Measurements from ENCODE around the gene KRTAP4-11. TPM values are rescaled to one million over a fixed set of nuclear protein-coding genes. Genes with fewer than 3 reads are reported as not detected.
A peak's percentile ranks its signal among the peaks of the same experiment; 100 is the strongest.
"Not testable (repeated sequence)": the region's sequence is repeated elsewhere in the genome, so short reads cannot be mapped to it uniquely, and the experiment has no call there.

The KRTAP4-11 gene
- total RNA-seq, 1 experiment from 2014 or later, result not detected

DNA sequence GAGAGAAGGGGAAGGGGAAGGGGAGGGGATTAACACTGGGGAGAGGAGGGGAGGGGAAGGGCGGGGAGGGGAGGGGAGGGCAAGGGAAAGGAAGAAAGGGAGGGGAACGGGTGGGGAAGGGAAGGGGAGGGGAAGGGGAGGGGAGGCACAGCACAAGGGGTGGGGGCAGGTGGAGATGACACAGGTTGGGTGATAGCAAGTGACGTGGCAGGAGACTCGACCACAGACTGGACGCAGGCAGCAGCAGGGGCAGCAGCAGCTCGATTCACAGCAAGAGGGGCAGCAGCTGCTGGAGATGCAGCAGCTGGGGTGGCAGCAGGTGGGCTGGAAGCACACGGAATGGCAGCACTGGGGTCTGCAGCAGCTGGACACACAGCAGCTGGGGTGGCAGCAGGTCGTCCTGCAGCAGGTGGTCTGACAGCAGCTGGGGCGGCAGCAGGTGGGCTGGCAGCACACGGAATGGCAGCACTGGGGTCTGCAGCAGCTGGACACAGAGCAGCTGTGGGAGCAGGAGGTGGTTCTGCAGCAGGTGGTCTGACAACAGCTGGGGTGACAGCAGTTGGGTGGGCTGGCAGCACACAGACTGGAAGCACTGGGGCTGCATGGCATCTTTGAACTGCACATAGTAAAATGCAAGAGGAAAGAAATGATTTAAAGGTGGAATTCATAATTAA lies 16.4 kb downstream of the KRTAP4-11 start, which contains the start of gene KRTAP4-16:
TSS of gene KRTAP4-16 (minus strand) at position 624 of the 674 bp plus-strand sequence. CDS start at position 624, 0 bp downstream.
- intact Hi-C loops (cut with micrococcal nuclease; ENCODE audit: unreplicated experiment), result loop anchor here (5.0 kb wide), 1 partner anchor 381 kb away; the partner anchor contains the start of gene KRT35
- BruUV-seq (replicated peaks), result no TSS peak
- Histone ChIP-seq H3K4me1 (ENCODE audit: control insufficient read depth, insufficient read depth, low read length) (no peaks in the 10 kb centered on the region), H3K27ac (ENCODE audit: low read length) (no peak within 1 kb of the TSS), H3K9me3 (ENCODE audit: control insufficient read depth, insufficient read depth, low read depth, low read length) (no peaks in the 10 kb centered on the region), H3K4me3 (ENCODE audit: low read depth in 2 of 2, low read length in 2 of 2) (no peak within 1 kb of the TSS), H3K36me3 (ENCODE audit: control insufficient read depth, insufficient read depth, low read length) (no peaks in the 10 kb centered on the region), H3K27me3 (ENCODE audit: control insufficient read depth, insufficient read depth, low read length) (no peaks in the 10 kb centered on the region)
- in situ Hi-C loops (cut with HindIII; ENCODE audit: low pct_unique_long_range_greater_than_20kb, low sequenced_read_pairs), result no loop called here
- ChIA-PET CTCF (no interaction called here), POLR2A (interaction anchor here (0.6 kb wide), 1 partner anchor 12 kb away, joined by 3 read pairs; no protein-coding TSS in a partner anchor)
- no peak for DNase-seq (ENCODE audit: low read depth, low spot score)
- TF ChIP-seq, protein P1, sequence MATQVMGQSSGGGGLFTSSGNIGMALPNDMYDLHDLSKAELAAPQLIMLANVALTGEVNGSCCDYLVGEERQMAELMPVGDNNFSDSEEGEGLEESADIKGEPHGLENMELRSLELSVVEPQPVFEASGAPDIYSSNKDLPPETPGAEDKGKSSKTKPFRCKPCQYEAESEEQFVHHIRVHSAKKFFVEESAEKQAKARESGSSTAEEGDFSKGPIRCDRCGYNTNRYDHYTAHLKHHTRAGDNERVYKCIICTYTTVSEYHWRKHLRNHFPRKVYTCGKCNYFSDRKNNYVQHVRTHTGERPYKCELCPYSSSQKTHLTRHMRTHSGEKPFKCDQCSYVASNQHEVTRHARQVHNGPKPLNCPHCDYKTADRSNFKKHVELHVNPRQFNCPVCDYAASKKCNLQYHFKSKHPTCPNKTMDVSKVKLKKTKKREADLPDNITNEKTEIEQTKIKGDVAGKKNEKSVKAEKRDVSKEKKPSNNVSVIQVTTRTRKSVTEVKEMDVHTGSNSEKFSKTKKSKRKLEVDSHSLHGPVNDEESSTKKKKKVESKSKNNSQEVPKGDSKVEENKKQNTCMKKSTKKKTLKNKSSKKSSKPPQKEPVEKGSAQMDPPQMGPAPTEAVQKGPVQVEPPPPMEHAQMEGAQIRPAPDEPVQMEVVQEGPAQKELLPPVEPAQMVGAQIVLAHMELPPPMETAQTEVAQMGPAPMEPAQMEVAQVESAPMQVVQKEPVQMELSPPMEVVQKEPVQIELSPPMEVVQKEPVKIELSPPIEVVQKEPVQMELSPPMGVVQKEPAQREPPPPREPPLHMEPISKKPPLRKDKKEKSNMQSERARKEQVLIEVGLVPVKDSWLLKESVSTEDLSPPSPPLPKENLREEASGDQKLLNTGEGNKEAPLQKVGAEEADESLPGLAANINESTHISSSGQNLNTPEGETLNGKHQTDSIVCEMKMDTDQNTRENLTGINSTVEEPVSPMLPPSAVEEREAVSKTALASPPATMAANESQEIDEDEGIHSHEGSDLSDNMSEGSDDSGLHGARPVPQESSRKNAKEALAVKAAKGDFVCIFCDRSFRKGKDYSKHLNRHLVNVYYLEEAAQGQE (IDR thresholded peaks at IDR 0.05; ENCODE audit: insufficient read depth in 1 of 2, low read depth in 2 of 2, low read length in 1 of 2), result no peak
- no peak for TF ChIP-seq TCF7L2 (IDR thresholded peaks at IDR 0.05; ENCODE audit: low read depth, low read length)
- TF ChIP-seq, protein P2, sequence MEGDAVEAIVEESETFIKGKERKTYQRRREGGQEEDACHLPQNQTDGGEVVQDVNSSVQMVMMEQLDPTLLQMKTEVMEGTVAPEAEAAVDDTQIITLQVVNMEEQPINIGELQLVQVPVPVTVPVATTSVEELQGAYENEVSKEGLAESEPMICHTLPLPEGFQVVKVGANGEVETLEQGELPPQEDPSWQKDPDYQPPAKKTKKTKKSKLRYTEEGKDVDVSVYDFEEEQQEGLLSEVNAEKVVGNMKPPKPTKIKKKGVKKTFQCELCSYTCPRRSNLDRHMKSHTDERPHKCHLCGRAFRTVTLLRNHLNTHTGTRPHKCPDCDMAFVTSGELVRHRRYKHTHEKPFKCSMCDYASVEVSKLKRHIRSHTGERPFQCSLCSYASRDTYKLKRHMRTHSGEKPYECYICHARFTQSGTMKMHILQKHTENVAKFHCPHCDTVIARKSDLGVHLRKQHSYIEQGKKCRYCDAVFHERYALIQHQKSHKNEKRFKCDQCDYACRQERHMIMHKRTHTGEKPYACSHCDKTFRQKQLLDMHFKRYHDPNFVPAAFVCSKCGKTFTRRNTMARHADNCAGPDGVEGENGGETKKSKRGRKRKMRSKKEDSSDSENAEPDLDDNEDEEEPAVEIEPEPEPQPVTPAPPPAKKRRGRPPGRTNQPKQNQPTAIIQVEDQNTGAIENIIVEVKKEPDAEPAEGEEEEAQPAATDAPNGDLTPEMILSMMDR (IDR thresholded peaks at IDR 0.05), result no peak
- no peak for TF ChIP-seq POLR2AphosphoS5 (IDR thresholded peaks at IDR 0.05; ENCODE audit: low read depth, low read length)
- no peak for ATAC-seq

DNA sequence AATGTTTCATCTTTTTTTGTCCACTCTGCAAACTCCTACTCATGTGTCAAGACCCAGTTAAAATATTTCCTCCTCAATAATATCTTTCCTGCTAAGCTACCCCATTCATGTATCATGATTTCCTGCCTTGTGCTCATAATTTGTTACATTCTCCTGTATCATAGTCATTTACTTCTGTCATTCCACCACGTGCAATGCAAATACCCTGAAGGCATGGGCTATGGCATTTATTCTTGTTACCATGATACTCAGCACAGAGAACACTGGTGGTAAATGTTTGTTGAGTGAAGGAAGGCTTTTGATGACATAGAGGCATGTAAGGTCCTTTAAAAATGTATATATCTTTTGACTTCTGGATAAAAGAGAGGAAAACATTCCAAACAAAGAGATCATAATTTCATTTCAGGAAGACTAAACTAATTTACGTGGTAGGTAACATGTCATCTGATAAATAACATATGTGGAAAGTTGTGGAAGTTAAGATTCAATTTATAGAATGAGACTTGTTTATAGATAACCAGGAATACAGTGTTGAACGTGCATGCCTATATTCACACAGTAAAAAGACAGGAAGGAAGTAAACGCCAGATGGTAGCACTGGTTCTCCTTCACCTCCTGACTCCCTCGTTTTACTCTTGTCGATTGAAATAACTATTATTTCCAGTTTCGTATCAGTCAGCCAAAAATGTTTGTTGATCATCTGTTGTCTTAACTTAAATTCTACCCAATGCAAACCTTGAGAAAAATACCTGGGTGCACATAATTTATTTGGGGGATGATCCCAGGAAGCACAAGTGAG lies 18.3 kb downstream of the KRTAP4-11 start:
- H3K36me3 ChIP-seq (ENCODE audit: control insufficient read depth, insufficient read depth, low read length); H3K9me3 ChIP-seq (ENCODE audit: control insufficient read depth, insufficient read depth, low read depth, low read length); CTCF ChIA-PET; H3K4me1 ChIP-seq (ENCODE audit: control insufficient read depth, insufficient read depth, low read length); BruUV-seq (replicated peaks); in situ Hi-C loops (cut with HindIII; ENCODE audit: low pct_unique_long_range_greater_than_20kb, low sequenced_read_pairs); H3K4me3 ChIP-seq (ENCODE audit: low read depth in 2 of 2, low read length in 2 of 2); H3K27ac ChIP-seq (ENCODE audit: low read length); POLR2A ChIA-PET; H3K27me3 ChIP-seq (ENCODE audit: control insufficient read depth, insufficient read depth, low read length): not testable (repeated sequence)
- peak; percentile 20 for DNase-seq (ENCODE audit: low read depth, low spot score)
- intact Hi-C loops (cut with micrococcal nuclease; ENCODE audit: unreplicated experiment), result loop anchor here (5.0 kb wide), 1 partner anchor 382 kb away; the partner anchor contains the start of gene KRT35
- peak; percentile 77 for ATAC-seq

DNA sequence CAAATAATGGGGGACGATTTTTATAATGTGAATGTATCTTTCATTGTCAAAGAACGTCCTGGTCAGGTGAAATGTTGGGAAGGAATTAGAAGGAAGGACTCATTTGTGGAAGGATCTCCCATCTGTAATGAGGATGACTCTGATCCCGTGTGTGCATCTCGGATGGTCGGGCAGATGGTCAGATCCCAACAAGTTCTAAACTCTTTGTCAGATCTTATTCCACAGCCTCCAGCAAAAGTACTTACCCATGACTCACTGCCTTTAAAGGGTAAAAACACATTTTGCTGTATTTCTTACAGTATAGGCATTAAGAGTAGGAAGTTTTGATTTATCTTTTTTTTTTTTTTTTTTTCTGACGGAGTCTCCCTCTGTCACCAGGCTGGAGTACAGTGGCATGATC lies 19.7 kb downstream of the KRTAP4-11 start:
- DNase-seq (ENCODE audit: low read depth, low spot score) (no peak), ATAC-seq (no peak)
- TF ChIP-seq TCF7L2 (IDR thresholded peaks at IDR 0.05; ENCODE audit: low read depth, low read length), result no peak
- POLR2A ChIA-PET, result interaction anchor here (0.7 kb wide), 1 partner anchor 42 kb away, joined by 3 read pairs; the partner anchor contains the start of gene KRTAP4-6
- intact Hi-C loops (cut with micrococcal nuclease; ENCODE audit: unreplicated experiment) (no loop called here), in situ Hi-C loops (cut with HindIII; ENCODE audit: low pct_unique_long_range_greater_than_20kb, low sequenced_read_pairs) (no loop called here)
- Histone ChIP-seq H3K27ac (ENCODE audit: low read length) (no peak overlapping the region), H3K9me3 (ENCODE audit: control insufficient read depth, insufficient read depth, low read depth, low read length) (no peaks in the 10 kb centered on the region), H3K4me3 (ENCODE audit: low read depth in 2 of 2, low read length in 2 of 2) (no peak overlapping the region), H3K36me3 (ENCODE audit: control insufficient read depth, insufficient read depth, low read length) (no peaks in the 10 kb centered on the region), H3K4me1 (ENCODE audit: control insufficient read depth, insufficient read depth, low read length) (no peaks in the 10 kb centered on the region), H3K27me3 (ENCODE audit: control insufficient read depth, insufficient read depth, low read length) (no peaks in the 10 kb centered on the region)
- CTCF ChIA-PET, result no interaction called here
- BruUV-seq (replicated peaks), result no TSS peak

All from Panc1 (cell line).